NCI-H2227 (cell line): ENCODE data around the gene SEMA4C.
A peak's percentile ranks its signal among the peaks of the same experiment; 100 is the strongest.

Experiments
- DNase-seq: peaks from one replicate; lab custom pipeline; 2025; ENCODE audit not compliant: unreplicated experiment; lab: John Stamatoyannopoulos, UW

The SEMA4C gene

GRCh38 chr2:96843538-96844268, 26.2 kb downstream of the SEMA4C start, which contains the start of gene ANKRD23:
Gene ANKRD23, minus strand, starts transcription at chr2:96844021. Its CDS starts 29 bp downstream, at chr2:96843992.
- no peak for DNase-seq

- DNase-seq, result no peak
These were observed 27.3 kb downstream of the SEMA4C start for GRCh38 chr2:96842600-96842999.

- no peak for DNase-seq
These were observed 28.0 kb downstream of the SEMA4C start for GRCh38 chr2:96841701-96842495.

- DNase-seq, result no peak
These were observed 29.7 kb downstream of the SEMA4C start for GRCh38 chr2:96839875-96840850.

GRCh38 chr2:96839293-96839874, 30.5 kb downstream of the SEMA4C start:
- DNase-seq, result no peak

- DNase-seq, result no peak
These were observed 31.3 kb downstream of the SEMA4C start for GRCh38 chr2:96838345-96839292.

- DNase-seq, result no peak
These were observed 32.3 kb downstream of the SEMA4C start for GRCh38 chr2:96837575-96837974.

GRCh38 chr2:96835830-96836229, 34.0 kb downstream of the SEMA4C start:
- no peak for DNase-seq

- DNase-seq, result peak; percentile 55
These were observed 36.9 kb downstream of the SEMA4C start for GRCh38 chr2:96832754-96833507.

- no peak for DNase-seq
These were observed 37.5 kb downstream of the SEMA4C start for GRCh38 chr2:96832408-96832753.

- DNase-seq, result no peak
These were observed 38.2 kb downstream of the SEMA4C start for GRCh38 chr2:96831679-96832078.

GRCh38 chr2:96830044-96830562, 39.8 kb downstream of the SEMA4C start:
- no peak for DNase-seq

GRCh38 chr2:96828874-96829273, 41.0 kb downstream of the SEMA4C start:
- DNase-seq, result no peak

GRCh38 chr2:96828436-96828835, 41.4 kb downstream of the SEMA4C start:
- no peak for DNase-seq

- DNase-seq, result no peak
These were observed 43.2 kb downstream of the SEMA4C start for GRCh38 chr2:96826546-96827278.

- DNase-seq, result no peak
These were observed 44.8 kb downstream of the SEMA4C start for GRCh38 chr2:96825057-96825456.

- DNase-seq, result no peak
These were observed 45.6 kb downstream of the SEMA4C start for GRCh38 chr2:96824079-96824870.
